Fibroblast of lung (primary cell): Measurements from ENCODE around the gene CYSTM1.

Source experiments
- EZH2 ChIP-seq: IDR thresholded peaks from 2 replicates; pipeline ENCODE4 v1.5.1; 2012; ENCODE audit warnings: low read length, control low read depth, mild to moderate bottlenecking; ENCODE audit errors: missing control alignments
- TF ChIP-seq, protein P1 (sequence below), 2 donors: IDR thresholded peaks in 1 of 2; conservative IDR thresholded peaks in 1 of 2; 1 replicate in 1 of 2; 2 replicates in 1 of 2; pipeline ENCODE4 v1.5.1; 2011 to 2012; ENCODE audit warnings: low read length in 2 of 2, control low read depth in 1 of 2, inconsistent platforms in 1 of 2, low read depth in 1 of 2, mild to moderate bottlenecking in 1 of 2

DNA sequence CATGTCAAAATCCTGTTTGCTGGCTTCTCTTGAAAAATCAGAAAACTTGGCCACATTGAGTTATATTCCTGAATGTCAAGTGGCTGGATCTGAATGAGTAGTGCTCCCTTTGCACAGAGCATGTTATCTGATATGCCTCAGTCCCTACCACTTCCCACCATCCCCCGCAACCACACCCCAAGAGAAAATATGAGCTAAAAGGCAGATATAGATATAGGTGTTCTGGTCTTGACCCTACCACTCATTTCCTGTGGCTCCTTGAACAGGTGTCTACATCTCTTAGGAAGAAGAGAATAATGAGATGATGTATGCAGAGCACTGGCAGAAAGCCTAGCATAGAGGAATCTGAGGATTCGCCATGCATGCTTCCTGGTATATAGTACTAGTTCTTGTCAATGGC, 6.6 kb upstream of the CYSTM1 start:
- TF ChIP-seq, protein P1, sequence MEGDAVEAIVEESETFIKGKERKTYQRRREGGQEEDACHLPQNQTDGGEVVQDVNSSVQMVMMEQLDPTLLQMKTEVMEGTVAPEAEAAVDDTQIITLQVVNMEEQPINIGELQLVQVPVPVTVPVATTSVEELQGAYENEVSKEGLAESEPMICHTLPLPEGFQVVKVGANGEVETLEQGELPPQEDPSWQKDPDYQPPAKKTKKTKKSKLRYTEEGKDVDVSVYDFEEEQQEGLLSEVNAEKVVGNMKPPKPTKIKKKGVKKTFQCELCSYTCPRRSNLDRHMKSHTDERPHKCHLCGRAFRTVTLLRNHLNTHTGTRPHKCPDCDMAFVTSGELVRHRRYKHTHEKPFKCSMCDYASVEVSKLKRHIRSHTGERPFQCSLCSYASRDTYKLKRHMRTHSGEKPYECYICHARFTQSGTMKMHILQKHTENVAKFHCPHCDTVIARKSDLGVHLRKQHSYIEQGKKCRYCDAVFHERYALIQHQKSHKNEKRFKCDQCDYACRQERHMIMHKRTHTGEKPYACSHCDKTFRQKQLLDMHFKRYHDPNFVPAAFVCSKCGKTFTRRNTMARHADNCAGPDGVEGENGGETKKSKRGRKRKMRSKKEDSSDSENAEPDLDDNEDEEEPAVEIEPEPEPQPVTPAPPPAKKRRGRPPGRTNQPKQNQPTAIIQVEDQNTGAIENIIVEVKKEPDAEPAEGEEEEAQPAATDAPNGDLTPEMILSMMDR (conservative IDR thresholded peaks at IDR 0.05 in 1 of 2, IDR thresholded peaks at IDR 0.05 in 1 of 2; ENCODE audit: low read depth in 1 of 2, low read length in 2 of 2): no peak
- TF ChIP-seq EZH2: no peak
